Keratinocyte (primary cell): ENCODE measurements around the gene RBM10. TPM values are rescaled to one million over a fixed set of nuclear protein-coding genes. Genes with fewer than 3 reads are reported as not detected.

Experiments used
- DNase-seq: peaks from one replicate; pipeline ENCODE4 v3.0.0-alpha.2; 2011; ENCODE audit warnings: low read depth, missing footprints, low spot score
- FAIRE-seq: peaks from 2 replicates; lab custom pipeline; 2011; peaks lifted over from hg19 to GRCh38; lab: Jason Lieb, UNC
- H2AFZ ChIP-seq: 2 replicates; pipeline ENCODE4 v1.6.0; 2012; ENCODE audit warnings: low read length, control low read depth, inconsistent platforms; ENCODE audit not compliant: control insufficient read depth
- H3K27ac ChIP-seq: 2 replicates; pipeline ENCODE4 v1.5.1; 2011; ENCODE audit warnings: low read length; ENCODE audit not compliant: control insufficient read depth, insufficient read depth
- H3K27me3 ChIP-seq: 3 replicates; pipeline ENCODE4 v1.6.0; 2011; ENCODE audit warnings: low read length; ENCODE audit not compliant: control insufficient read depth, insufficient read depth; ENCODE audit errors: extremely low read depth
- H3K36me3 ChIP-seq, 2 experiments: 2 replicates in 1 of 2; 3 replicates in 1 of 2; pipeline ENCODE4 v1.5.1; 2011; ENCODE audit warnings: low read length in 2 of 2, mild to moderate bottlenecking in 1 of 2; ENCODE audit not compliant: control insufficient read depth in 2 of 2, insufficient read depth in 2 of 2; ENCODE audit errors: extremely low read depth in 1 of 2
- H3K4me1 ChIP-seq: 3 replicates; pipeline ENCODE4 v1.5.1; 2011; ENCODE audit warnings: low read length; ENCODE audit not compliant: control insufficient read depth, insufficient read depth; ENCODE audit errors: extremely low read depth
- H3K4me2 ChIP-seq: 3 replicates; pipeline ENCODE4 v1.6.0; 2011; ENCODE audit warnings: low read depth, low read length; ENCODE audit not compliant: control insufficient read depth, insufficient read depth; ENCODE audit errors: extremely low read depth
- H3K4me3 ChIP-seq, 3 experiments: fragments of 200-600 bp in 1 of 3; sonication (generic) in 1 of 3; 2 replicates in 2 of 3; 3 replicates in 1 of 3; pipeline ENCODE4 v1.5.1; 2011 to 2016; ENCODE audit warnings: low read length in 3 of 3, mild to moderate bottlenecking in 3 of 3, control low read depth in 2 of 3, inconsistent platforms in 1 of 3, low read depth in 1 of 3, mixed read lengths in 1 of 3, mixed run types in 1 of 3, moderate library complexity in 1 of 3; ENCODE audit not compliant: control insufficient read depth in 2 of 3, insufficient read depth in 2 of 3; ENCODE audit errors: extremely low read depth in 1 of 3
- H3K79me2 ChIP-seq: 2 replicates; pipeline ENCODE4 v1.6.0; 2012; ENCODE audit warnings: low read length; ENCODE audit not compliant: control insufficient read depth, insufficient read depth
- H3K9ac ChIP-seq: 3 replicates; pipeline ENCODE4 v1.6.0; 2011; ENCODE audit warnings: low read length; ENCODE audit not compliant: control insufficient read depth, insufficient read depth; ENCODE audit errors: extremely low read depth
- H3K9me1 ChIP-seq: 3 replicates; pipeline ENCODE4 v1.6.0; 2011; ENCODE audit warnings: low read length; ENCODE audit not compliant: control insufficient read depth, insufficient read depth; ENCODE audit errors: extremely low read depth
- H3K9me3 ChIP-seq: 2 replicates; pipeline ENCODE4 v1.5.1; 2012; ENCODE audit warnings: low read depth, low read length; ENCODE audit not compliant: control insufficient read depth
- H4K20me1 ChIP-seq: 3 replicates; pipeline ENCODE4 v1.6.0; 2011; ENCODE audit warnings: low read length; ENCODE audit not compliant: control insufficient read depth, insufficient read depth; ENCODE audit errors: extremely low read depth
- EZH2 ChIP-seq: IDR thresholded peaks from one replicate; pipeline ENCODE4 v1.6.1; 2012; ENCODE audit warnings: inconsistent platforms, mild to moderate bottlenecking, low read length, moderate library complexity
- dilution Hi-C: fragments of 300-500 bp; cut with MboI; formaldehyde crosslinking; loops from one replicate; pipeline ENCODE4 v1.7.0; 2020; ENCODE audit warnings: low sequenced_read_pairs; ENCODE audit not compliant: extremely low pct_ligation_motif_present
- polyA plus RNA-seq, 5 experiments: library from polyadenylated mRNA; depleted of rRNA in 3 of 5; stranded (reverse) in 3 of 5; stranded (forward) in 1 of 5; unstranded in 1 of 5; fragments of >200 nt; gene quantifications; 1 replicate in 1 of 5; 2 replicates in 3 of 5; 3 replicates in 1 of 5; pipeline versions ENCODE4 v1.2.1 to v1.2.3, GENCODE V29; 2011 to 2012; ENCODE audit warnings: missing spikeins in 2 of 5, low read depth in 1 of 5, low replicate concordance in 1 of 5
- TF ChIP-seq, protein P1 (sequence below), 3 experiments: IDR thresholded peaks in 1 of 3; conservative IDR thresholded peaks in 1 of 3; optimal IDR thresholded peaks in 1 of 3; 2 replicates in 2 of 3; 3 replicates in 1 of 3; pipeline versions ENCODE3 to v1.5.1; 2011; ENCODE audit warnings: low read length in 3 of 3, mild to moderate bottlenecking in 3 of 3, moderate library complexity in 2 of 3, control low read depth in 1 of 3, inconsistent platforms in 1 of 3; ENCODE audit not compliant: insufficient read depth in 2 of 3; ENCODE audit errors: extremely low read depth in 1 of 3

Gene RBM10
- polyA plus RNA-seq, 1 donor (not counting 4 experiments of a cell fraction or from before 2014, with no cell fraction given) = 10.8 TPM

DNA sequence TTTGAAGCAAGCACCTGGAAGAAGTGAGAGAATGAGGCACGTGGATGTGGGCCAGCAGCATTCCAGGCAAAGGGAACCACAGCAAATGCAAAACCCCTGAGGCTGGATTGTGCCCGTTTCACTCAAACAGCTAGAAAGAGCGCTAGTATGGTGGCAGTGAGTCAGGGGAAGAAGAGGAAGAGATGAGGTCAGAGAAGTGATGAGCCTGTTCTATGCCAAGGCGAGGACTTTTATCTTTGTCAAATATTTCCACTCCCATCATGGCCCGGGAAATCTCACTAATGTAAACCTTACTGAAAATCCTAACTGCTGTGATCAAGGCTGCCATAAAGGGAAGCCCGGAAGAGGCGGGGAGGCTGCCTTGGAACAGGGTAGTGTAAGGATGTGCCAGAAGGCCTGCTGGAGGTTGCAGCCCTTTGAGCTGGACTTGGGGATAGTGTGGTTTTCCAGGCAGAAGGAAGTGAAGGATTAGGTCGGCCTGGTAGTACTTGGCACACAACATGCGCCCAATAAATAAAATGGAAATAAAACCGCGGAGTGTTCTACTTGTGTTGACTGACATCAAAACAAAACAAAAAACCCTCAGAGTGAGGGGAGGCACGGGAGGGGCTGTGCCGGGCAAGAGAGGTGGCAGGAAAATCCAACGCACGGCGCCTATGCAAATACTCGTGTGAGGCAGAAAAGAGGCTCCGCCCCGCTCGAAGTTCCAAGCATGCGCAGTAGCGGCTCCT lies 72.3 kb downstream of the RBM10 start:
- no peak overlapping the region for H2AFZ ChIP-seq
- H3K27ac ChIP-seq = peak overlapping the region; percentile 95
- H3K9me3 ChIP-seq = no peaks in the 10 kb centered on the region
- H3K4me3 ChIP-seq = peak overlapping the region in 2 of 3 experiments; percentile 47
- H4K20me1 ChIP-seq = peaks cover 27% of the 10 kb centered on the region
- peak overlapping the region; percentile 93 for H3K4me2 ChIP-seq
- peaks cover 37% of the 10 kb centered on the region for H3K79me2 ChIP-seq
- DNase-seq (peak; percentile 82), FAIRE-seq (peak; percentile 90)
- H3K9ac ChIP-seq = peak overlapping the region; percentile 81
- dilution Hi-C loops = no loop called here
- no peaks in the 10 kb centered on the region for H3K9me1 ChIP-seq
- TF ChIP-seq, protein P1, sequence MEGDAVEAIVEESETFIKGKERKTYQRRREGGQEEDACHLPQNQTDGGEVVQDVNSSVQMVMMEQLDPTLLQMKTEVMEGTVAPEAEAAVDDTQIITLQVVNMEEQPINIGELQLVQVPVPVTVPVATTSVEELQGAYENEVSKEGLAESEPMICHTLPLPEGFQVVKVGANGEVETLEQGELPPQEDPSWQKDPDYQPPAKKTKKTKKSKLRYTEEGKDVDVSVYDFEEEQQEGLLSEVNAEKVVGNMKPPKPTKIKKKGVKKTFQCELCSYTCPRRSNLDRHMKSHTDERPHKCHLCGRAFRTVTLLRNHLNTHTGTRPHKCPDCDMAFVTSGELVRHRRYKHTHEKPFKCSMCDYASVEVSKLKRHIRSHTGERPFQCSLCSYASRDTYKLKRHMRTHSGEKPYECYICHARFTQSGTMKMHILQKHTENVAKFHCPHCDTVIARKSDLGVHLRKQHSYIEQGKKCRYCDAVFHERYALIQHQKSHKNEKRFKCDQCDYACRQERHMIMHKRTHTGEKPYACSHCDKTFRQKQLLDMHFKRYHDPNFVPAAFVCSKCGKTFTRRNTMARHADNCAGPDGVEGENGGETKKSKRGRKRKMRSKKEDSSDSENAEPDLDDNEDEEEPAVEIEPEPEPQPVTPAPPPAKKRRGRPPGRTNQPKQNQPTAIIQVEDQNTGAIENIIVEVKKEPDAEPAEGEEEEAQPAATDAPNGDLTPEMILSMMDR (optimal IDR thresholded peaks at IDR 0.05 in 1 of 3, IDR thresholded peaks at IDR 0.05 in 1 of 3, conservative IDR thresholded peaks at IDR 0.05 in 1 of 3; ENCODE audit: extremely low read depth in 1 of 3, insufficient read depth in 2 of 3, low read length in 3 of 3) = no peak
- no peak for TF ChIP-seq EZH2
- H3K36me3 ChIP-seq = peaks cover 32 to 41% of the 10 kb centered on the region in 2 experiments
- peaks cover 34% of the 10 kb centered on the region for H3K4me1 ChIP-seq
- H3K27me3 ChIP-seq = no peaks in the 10 kb centered on the region

- peaks cover 39% of the 10 kb centered on the region for H3K79me2 ChIP-seq
Measured at GRCh38 chrX:47217852-47218279, 72.8 kb downstream of the RBM10 start.

More at GRCh38 chrX:47217852-47218279, 72.8 kb downstream of the RBM10 start:
- peak overlapping the region; percentile 99 for H2AFZ ChIP-seq
- peaks cover 26 to 35% of the 10 kb centered on the region in 2 experiments for H3K36me3 ChIP-seq
- no peaks in the 10 kb centered on the region for H3K27me3 ChIP-seq
- H3K27ac ChIP-seq = peak overlapping the region; percentile 99
- H4K20me1 ChIP-seq = peaks cover 28% of the 10 kb centered on the region
- H3K4me2 ChIP-seq = peak overlapping the region; percentile 94
- H3K9me1 ChIP-seq = no peaks in the 10 kb centered on the region
- H3K9me3 ChIP-seq = no peaks in the 10 kb centered on the region
- peak; percentile 81 for FAIRE-seq
- peak; percentile 95 for DNase-seq
- peak overlapping the region; percentile 94 for H3K9ac ChIP-seq
- H3K4me3 ChIP-seq = peak overlapping the region; percentile 62 to 95 (median 82)
- no peak for TF ChIP-seq EZH2
- TF ChIP-seq, protein P1 (optimal IDR thresholded peaks at IDR 0.05 in 1 of 3, IDR thresholded peaks at IDR 0.05 in 1 of 3, conservative IDR thresholded peaks at IDR 0.05 in 1 of 3; ENCODE audit: extremely low read depth in 1 of 3, insufficient read depth in 2 of 3, low read length in 3 of 3) = no peak
- dilution Hi-C loops = no loop called here
- peaks cover 34% of the 10 kb centered on the region for H3K4me1 ChIP-seq
